Tracheal epithelial cell (primary cell): Measurements from ENCODE around the gene ZBTB7B. TPM values are rescaled to one million over a fixed set of nuclear protein-coding genes. Genes with fewer than 3 reads are reported as not detected.

ENCODE experiments used
- total RNA-seq: library from RNA; depleted of rRNA; stranded (reverse); fragments of >200 nt; gene quantifications from 2 replicates; pipeline ENCODE4 v1.2.1, GENCODE V29; 2014

The ZBTB7B gene
- total RNA-seq, result 50.4 and 64.4 TPM in 2 replicates

GRCh38 chr1:155002464-155003226 is at the start of gene ZBTB7B:
ZBTB7B (plus strand) TSS chr1:155002802; CDS start chr1:155014661, 11,859 bp downstream.

GRCh38 chr1:154955718-154956543 is 46.7 kb upstream of the ZBTB7B start, which contains the start of gene PBXIP1:
PBXIP1 (minus strand) TSS chr1:154956099; CDS start chr1:154953721, 2,378 bp downstream.

DNA sequence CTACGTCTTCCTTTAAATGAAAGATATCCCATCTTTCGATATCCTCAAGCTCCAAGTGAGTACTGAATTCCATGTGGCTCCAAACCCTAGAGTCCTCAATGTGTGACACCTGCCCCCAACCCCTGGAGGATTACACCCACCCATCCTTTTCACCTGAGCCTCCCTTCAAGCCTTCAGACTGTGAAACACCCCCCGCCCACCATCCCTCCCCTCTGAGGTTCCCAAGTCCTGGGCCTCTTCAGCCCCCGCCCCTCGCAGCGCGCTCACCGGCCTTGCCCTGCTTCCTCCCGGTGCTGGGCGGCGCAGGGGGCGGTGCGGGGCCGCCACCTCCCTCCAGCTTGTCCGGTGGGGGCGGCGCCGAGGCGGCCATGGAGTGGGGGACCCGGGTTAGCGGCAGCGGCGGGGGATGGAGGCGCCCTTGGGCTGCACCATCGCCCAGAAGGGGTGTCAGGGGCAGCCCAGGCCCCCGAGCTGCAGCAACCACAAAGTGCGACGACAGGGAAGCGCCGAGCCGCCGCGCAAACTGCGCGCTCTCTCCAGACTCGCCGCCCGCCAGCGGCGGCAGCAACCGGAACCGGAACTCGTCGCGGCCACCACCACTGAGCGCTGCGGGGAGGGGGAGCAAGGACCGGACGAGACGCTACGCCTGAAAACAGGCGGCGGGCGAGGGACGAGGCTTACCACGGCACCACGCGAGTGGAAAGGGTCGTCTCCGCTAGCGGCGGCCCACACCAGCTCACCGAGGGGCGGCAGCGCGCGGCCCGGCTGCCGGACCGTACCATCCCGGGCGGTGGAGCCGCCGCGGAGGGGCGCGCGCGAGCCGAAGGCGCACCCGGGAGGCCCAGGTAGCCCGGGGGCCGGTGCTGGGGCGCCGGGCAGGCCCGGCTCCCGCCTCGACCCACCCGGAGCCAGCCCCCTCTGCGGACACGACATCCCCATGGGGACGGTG is 41.1 kb upstream of the ZBTB7B start, which contains the start of gene PYGO2:
PYGO2 (minus strand) TSS at position 576 of the 949 bp plus-strand sequence; CDS start at position 370, 206 bp downstream.

GRCh38 chr1:154970631-154971340 is 31.8 kb upstream of the ZBTB7B start, which contains the start of gene SHC1:
SHC1 (minus strand) TSS chr1:154970747; CDS start chr1:154970526, 221 bp downstream.

DNA sequence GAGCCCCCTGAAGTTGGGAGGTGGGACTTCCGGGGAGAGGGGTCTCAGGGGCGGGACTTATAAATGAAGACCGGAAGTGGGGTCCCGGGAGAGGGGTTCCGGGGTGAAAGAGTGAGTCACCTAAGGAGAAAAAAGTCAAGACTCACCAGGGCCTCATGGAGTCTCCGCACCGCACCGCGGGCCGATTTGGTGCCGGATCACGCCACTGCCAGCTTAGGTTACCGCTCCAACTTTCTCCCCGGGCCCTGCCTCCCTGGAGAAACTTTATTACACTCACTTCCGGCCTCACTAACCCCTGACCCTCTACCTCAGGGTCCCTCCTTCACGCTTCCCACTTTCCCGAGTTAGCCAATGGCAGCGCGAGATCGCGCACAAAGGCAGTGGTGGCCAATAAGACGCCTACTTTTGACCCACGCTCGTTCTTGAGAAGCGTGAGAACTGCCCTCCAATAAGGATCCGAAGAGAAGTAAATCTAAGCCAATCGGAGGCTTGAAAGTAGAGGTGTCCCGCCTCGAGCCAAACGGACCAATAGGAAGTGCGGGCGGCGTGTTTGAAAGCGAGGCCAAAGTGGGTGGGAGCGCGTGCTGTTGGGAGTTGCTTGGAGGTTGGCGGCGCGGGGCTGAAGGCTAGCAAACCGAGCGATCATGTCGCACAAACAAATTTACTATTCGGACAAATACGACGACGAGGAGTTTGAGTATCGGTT is 28.3 kb upstream of the ZBTB7B start, which contains the start of gene CKS1B:
CKS1B (plus strand) TSS at position 580 of the 706 bp plus-strand sequence; CDS start at position 645, 65 bp downstream.

GRCh38 chr1:154982897-154983648 is 19.5 kb upstream of the ZBTB7B start, which contains the start of gene FLAD1:
FLAD1 (plus strand) TSS chr1:154983344; CDS start chr1:154983695, 351 bp downstream.

GRCh38 chr1:154993572-154994268 is 8.9 kb upstream of the ZBTB7B start, which contains the start of gene LENEP:
LENEP (plus strand) TSS chr1:154993586; CDS start chr1:154993608, 22 bp downstream.

DNA sequence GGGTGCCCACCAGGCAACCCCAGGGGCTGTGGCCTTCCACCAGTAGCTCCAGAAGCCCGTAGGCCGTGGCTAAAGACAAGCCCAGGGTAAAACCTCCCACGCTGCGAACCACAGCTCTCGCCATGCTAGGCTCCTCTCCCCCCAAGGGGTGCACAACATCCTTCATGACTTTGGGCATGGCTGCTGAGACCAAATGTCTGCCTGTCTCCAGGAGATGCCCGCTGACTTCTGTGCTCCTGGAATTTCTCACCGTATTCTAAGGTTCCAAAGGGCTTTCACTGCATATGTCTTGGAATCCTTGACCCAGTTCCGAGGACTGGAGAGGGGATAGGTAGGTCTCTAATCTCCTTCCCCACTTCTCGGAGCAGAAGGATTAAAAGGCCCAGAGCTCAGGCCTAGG is 30.9 kb downstream of the ZBTB7B start, which contains the start of the genes DCST1 and DCST2:
DCST1 (plus strand) TSS at position 301 of the 400 bp plus-strand sequence. CDS start 213 bp downstream, outside the sequence.
DCST2 (minus strand) TSS at position 258 of the 400 bp plus-strand sequence; CDS start at position 178, 80 bp downstream.

DNA sequence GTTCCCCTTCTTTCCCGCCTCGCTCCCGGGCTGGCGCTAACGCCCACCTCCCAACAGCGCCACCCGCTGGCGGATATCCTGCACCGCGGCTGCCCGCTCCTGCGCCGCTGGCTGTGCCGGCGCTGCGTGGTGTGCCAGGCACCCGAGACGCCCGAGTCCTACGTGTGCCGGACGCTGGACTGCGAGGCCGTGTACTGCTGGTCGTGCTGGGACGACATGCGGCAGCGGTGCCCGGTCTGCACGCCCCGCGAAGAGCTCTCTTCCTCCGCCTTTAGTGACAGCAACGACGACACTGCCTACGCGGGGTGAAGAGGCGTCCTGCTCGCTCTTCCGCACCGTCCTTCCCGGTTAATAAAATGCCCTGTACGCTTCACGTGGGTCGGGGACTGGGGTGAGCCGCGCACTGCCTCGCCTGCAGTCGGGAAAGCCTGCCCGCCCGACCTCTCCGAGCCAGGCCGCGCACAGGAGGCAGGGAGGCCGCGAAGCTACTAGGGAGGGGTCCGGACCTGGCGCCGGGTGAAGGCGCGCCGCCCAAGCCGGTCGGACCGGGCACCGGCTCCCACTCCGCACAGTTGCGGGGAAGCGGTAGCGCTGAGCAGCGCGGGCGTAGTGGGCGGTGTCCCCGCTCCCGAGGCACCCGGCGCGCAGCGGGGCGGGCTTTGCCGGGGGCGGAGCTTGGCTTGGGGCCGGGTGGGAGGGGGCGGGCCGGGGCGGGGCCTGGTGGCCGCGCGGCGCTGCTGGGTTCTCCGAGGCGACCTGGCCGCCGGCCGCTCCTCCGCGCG is 48.1 kb downstream of the ZBTB7B start, which contains the start of gene ADAM15:
ADAM15 (plus strand) TSS at position 757 of the 782 bp plus-strand sequence. CDS start 71 bp downstream, outside the sequence.

GRCh38 chr1:155063550-155064110 is 61.0 kb downstream of the ZBTB7B start, which contains the start of gene EFNA4:
EFNA4 (plus strand) TSS chr1:155063740; CDS start chr1:155063824, 84 bp downstream.

Other genes starting within 250 kb of the ZBTB7B start
- gene KCNN3, start 132.5 kb upstream of the ZBTB7B start, total RNA-seq, result under 0.01 TPM in 2 replicates
- gene PMVK, start 66.1 kb upstream of the ZBTB7B start, total RNA-seq, result 5.3 and 7.5 TPM in 2 replicates
- 34.5 and 46.0 TPM in 2 replicates for gene PBXIP1, start 46.7 kb upstream of the ZBTB7B start, total RNA-seq
- 11.6 and 14.5 TPM in 2 replicates for gene PYGO2, start 41.0 kb upstream of the ZBTB7B start, total RNA-seq
- 358 and 365 TPM in 2 replicates for gene SHC1, start 32.1 kb upstream of the ZBTB7B start, total RNA-seq
- 67.6 and 80.5 TPM in 2 replicates for gene CKS1B, start 28.1 kb upstream of the ZBTB7B start, total RNA-seq
- gene FLAD1, start 19.5 kb upstream of the ZBTB7B start, total RNA-seq, result 42.4 and 54.9 TPM in 2 replicates
- 0.72 TPM in 1 of 2 replicates, not detected in the other for gene LENEP, start 9.2 kb upstream of the ZBTB7B start, total RNA-seq
- gene DCST2, start 31.0 kb downstream of the ZBTB7B start, total RNA-seq, result 0.64 TPM in 1 of 2 replicates, not detected in the other
- 0.21 TPM in 1 of 2 replicates, not detected in the other for gene DCST1, start 31.0 kb downstream of the ZBTB7B start, total RNA-seq
- 257 and 285 TPM in 2 replicates for gene ADAM15, start 48.5 kb downstream of the ZBTB7B start, total RNA-seq
- 15.8 and 18.1 TPM in 2 replicates for gene EFNA4, start 60.9 kb downstream of the ZBTB7B start, total RNA-seq
- gene EFNA3, start 76.0 kb downstream of the ZBTB7B start, total RNA-seq, result 9.9 and 12.6 TPM in 2 replicates
- gene EFNA1, start 125.1 kb downstream of the ZBTB7B start, total RNA-seq, result 44.8 and 111 TPM in 2 replicates
- gene SLC50A1, start 133.1 kb downstream of the ZBTB7B start, total RNA-seq, result 61.9 and 120 TPM in 2 replicates
- gene DPM3, start 137.7 kb downstream of the ZBTB7B start, total RNA-seq, result 7.5 and 22.9 TPM in 2 replicates
- gene KRTCAP2, start 170.5 kb downstream of the ZBTB7B start, total RNA-seq, result 96.9 and 107 TPM in 2 replicates
- gene TRIM46, start 171.0 kb downstream of the ZBTB7B start, total RNA-seq, result 0.85 and 3.4 TPM in 2 replicates
- gene THBS3, start 205.1 kb downstream of the ZBTB7B start, total RNA-seq, result 12.1 and 14.7 TPM in 2 replicates
- 52.2 and 86.3 TPM in 2 replicates for gene MTX1, start 205.9 kb downstream of the ZBTB7B start, total RNA-seq